DOHH2 (cell line): Measurements from ENCODE around the gene HBEGF.

Source experiments
- H3F3A ChIP-seq: fragments of 200-600 bp; sonication (generic), shearing (Covaris generic); 2 replicates; pipeline ENCODE4 v1.6.0; 2016; ENCODE audit warnings: antibody characterized with exemption, mild to moderate bottlenecking; ENCODE audit not compliant: control insufficient read depth, insufficient read depth
- H3K27ac ChIP-seq: fragments of 200-600 bp; sonication (generic); 2 replicates; pipeline ENCODE4 v1.5.1; 2014; ENCODE audit warnings: low read depth, mild to moderate bottlenecking, low read length, moderate library complexity
- H3K27me3 ChIP-seq: fragments of 200-600 bp; sonication (generic); 2 replicates; pipeline ENCODE4 v1.6.1; 2014; ENCODE audit warnings: mild to moderate bottlenecking, low read length, mixed read lengths; ENCODE audit not compliant: control insufficient read depth
- H3K36me3 ChIP-seq: fragments of 200-600 bp; sonication (generic); 2 replicates; pipeline ENCODE4 v1.6.1; 2014; ENCODE audit warnings: mild to moderate bottlenecking, low read length, moderate library complexity, mixed read lengths; ENCODE audit not compliant: control insufficient read depth
- H3K4me1 ChIP-seq: fragments of 200-600 bp; sonication (generic); 2 replicates; pipeline ENCODE4 v1.6.1; 2014; ENCODE audit warnings: mild to moderate bottlenecking, low read length, mixed read lengths; ENCODE audit not compliant: control insufficient read depth
- H3K4me2 ChIP-seq: fragments of 200-600 bp; sonication (generic); 2 replicates; pipeline ENCODE4 v1.6.0; 2014; ENCODE audit warnings: mild to moderate bottlenecking, low read length, moderate library complexity
- H3K4me3 ChIP-seq: fragments of 200-600 bp; sonication (generic); 2 replicates; pipeline ENCODE4 v1.5.1; 2014; ENCODE audit warnings: mild to moderate bottlenecking, low read length, mixed read lengths
- H3K79me2 ChIP-seq: fragments of 200-600 bp; sonication (generic); 2 replicates; pipeline ENCODE4 v1.6.1; 2014; ENCODE audit warnings: mild to moderate bottlenecking, low read length, mixed read lengths; ENCODE audit not compliant: control insufficient read depth
- H3K9me2 ChIP-seq: fragments of 200-600 bp; sonication (generic); replicated peaks from 2 replicates; pipeline ENCODE4 v1.6.1; 2014; ENCODE audit warnings: mild to moderate bottlenecking, low read length, mixed read lengths; ENCODE audit not compliant: control insufficient read depth
- H3K9me3 ChIP-seq: fragments of 200-600 bp; sonication (generic); 2 replicates; pipeline ENCODE4 v1.6.1; 2014; ENCODE audit warnings: antibody characterized with exemption, low read length, mixed read lengths; ENCODE audit not compliant: control insufficient read depth, insufficient read depth
- H4K20me1 ChIP-seq: fragments of 200-600 bp; sonication (generic); 2 replicates; pipeline ENCODE4 v1.6.0; 2014; ENCODE audit warnings: low read depth, mild to moderate bottlenecking, antibody characterized with exemption, low read length, moderate library complexity; ENCODE audit not compliant: control insufficient read depth, insufficient read depth
- CTCF ChIP-seq: fragments of 200-600 bp; sonication (generic); IDR thresholded peaks from one replicate; pipeline ENCODE4 v1.5.1; 2014; ENCODE audit warnings: antibody characterized with exemption, mild to moderate bottlenecking, low read depth, low read length; ENCODE audit not compliant: poor library complexity, severe bottlenecking
- EZH2phosphoT487 ChIP-seq: fragments of 200-600 bp; sonication (generic); IDR thresholded peaks from 2 replicates; pipeline ENCODE4 v1.6.1; 2017; ENCODE audit warnings: borderline replicate concordance, mild to moderate bottlenecking, antibody characterized with exemption, low read length, moderate library complexity, mixed read lengths

Gene HBEGF

GRCh38 chr5:140324617-140325241 lies 21.7 kb downstream of the HBEGF start:
- Histone ChIP-seq H3F3A (no peaks in the 10 kb centered on the region), H3K4me2 (no peak overlapping the region), H4K20me1 (no peaks in the 10 kb centered on the region), H3K9me2 (no peaks in the 10 kb centered on the region), H3K27me3 (peaks cover 17% of the 10 kb centered on the region), H3K27ac (no peak overlapping the region), H3K79me2 (no peaks in the 10 kb centered on the region), H3K4me3 (no peak overlapping the region), H3K36me3 (no peaks in the 10 kb centered on the region), H3K4me1 (no peaks in the 10 kb centered on the region), H3K9me3 (no peaks in the 10 kb centered on the region)
- TF ChIP-seq CTCF = no peak
- no peak for TF ChIP-seq EZH2phosphoT487

GRCh38 chr5:140324041-140324600 lies 22.3 kb downstream of the HBEGF start:
- Histone ChIP-seq H3K9me2 (no peaks in the 10 kb centered on the region), H3K36me3 (no peaks in the 10 kb centered on the region), H3K27ac (no peak overlapping the region), H3K4me3 (no peak overlapping the region), H3K27me3 (peaks cover 11% of the 10 kb centered on the region), H3K79me2 (no peaks in the 10 kb centered on the region), H4K20me1 (no peaks in the 10 kb centered on the region), H3K9me3 (no peaks in the 10 kb centered on the region), H3K4me1 (no peaks in the 10 kb centered on the region), H3K4me2 (no peak overlapping the region), H3F3A (no peaks in the 10 kb centered on the region)
- TF ChIP-seq EZH2phosphoT487 = no peak

GRCh38 chr5:140322751-140323731 lies 23.4 kb downstream of the HBEGF start:
- no peak overlapping the region for H3K27ac ChIP-seq

More at GRCh38 chr5:140322751-140323731, 23.4 kb downstream of the HBEGF start:
- H3F3A ChIP-seq = no peaks in the 10 kb centered on the region
- no peaks in the 10 kb centered on the region for H3K9me2 ChIP-seq
- H3K9me3 ChIP-seq = no peaks in the 10 kb centered on the region
- H3K36me3 ChIP-seq = no peaks in the 10 kb centered on the region
- H3K79me2 ChIP-seq = no peaks in the 10 kb centered on the region
- H3K4me1 ChIP-seq = no peaks in the 10 kb centered on the region
- H3K4me2 ChIP-seq = no peak overlapping the region
- TF ChIP-seq CTCF (no peak), EZH2phosphoT487 (no peak)
- H3K4me3 ChIP-seq = no peak overlapping the region
- H4K20me1 ChIP-seq = no peaks in the 10 kb centered on the region
- H3K27me3 ChIP-seq = peaks cover 10% of the 10 kb centered on the region
